WTC11 (cell line): Measurements from ENCODE around the gene TRIM22. TPM values are rescaled to one million over a fixed set of nuclear protein-coding genes. Genes with fewer than 3 reads are reported as not detected.

Source experiments
- ATAC-seq: fragments of 200-7000 bp; cut with Tn5 transposase; 2 replicates; pipeline ENCODE4 v1.10.0; 2021; ENCODE audit warnings: mild to moderate bottlenecking, moderate library complexity
- Bru-seq: library from RNA; stranded (reverse); fragments of 400-500 nt; gene quantifications from one replicate; lab custom pipeline; 2021; lab: Mats Ljungman, UMichigan
- CTCF ChIA-PET: fragments of 300-600 bp; sonication (Branson Sonifier 250); formaldehyde crosslinking; loops from one replicate; lab custom pipeline; 2021; ENCODE audit warnings: antibody characterized with exemption; lab: Charles Lee
- POLR2A ChIA-PET: fragments of 350-600 bp; sonication (Branson Sonifier 250); formaldehyde crosslinking; loops from one replicate; lab custom pipeline; 2021; ENCODE audit warnings: antibody characterized with exemption; lab: Charles Lee
- DNase-seq: peaks from one replicate; pipeline ENCODE4 v3.0.0; 2021; ENCODE audit warnings: low spot score
- H3K27ac Mint-ChIP-seq: 2 replicates; pipeline ENCODE4 v1.8.0; 2021; ENCODE audit warnings: mixed read lengths
- H3K27me3 Mint-ChIP-seq: 2 replicates; pipeline ENCODE4 v1.8.0; 2021; ENCODE audit warnings: low read depth, mild to moderate bottlenecking, moderate library complexity, mixed read lengths
- H3K36me3 Mint-ChIP-seq: 2 replicates; pipeline ENCODE4 v1.8.0; 2021; ENCODE audit warnings: mixed read lengths
- H3K4me1 Mint-ChIP-seq: 2 replicates; pipeline ENCODE4 v1.8.0; 2022; ENCODE audit warnings: mixed read lengths
- H3K4me3 Mint-ChIP-seq: 2 replicates; pipeline ENCODE4 v1.8.0; 2021; ENCODE audit warnings: mild to moderate bottlenecking, moderate library complexity, mixed read lengths
- H3K9me3 Mint-ChIP-seq: 2 replicates; pipeline ENCODE4 v1.8.0; 2021; ENCODE audit warnings: mixed read lengths
- AFF4 ChIP-seq: sonication (generic); formaldehyde crosslinking; IDR thresholded peaks from 2 replicates; pipeline ENCODE4 v1.8.1; 2023; ENCODE audit warnings: mild to moderate bottlenecking, missing genetic modification reagents, borderline replicate concordance
- ARID4B ChIP-seq: sonication (generic); formaldehyde crosslinking; IDR thresholded peaks from 2 replicates; pipeline ENCODE4 v1.8.0; 2023; ENCODE audit warnings: missing genetic modification reagents, mild to moderate bottlenecking, borderline replicate concordance
- CREM ChIP-seq: sonication (generic); formaldehyde crosslinking; IDR thresholded peaks from 2 replicates; pipeline ENCODE4 v1.8.1; 2022; ENCODE audit warnings: mild to moderate bottlenecking, missing genetic modification reagents, moderate library complexity
- E2F4 ChIP-seq: sonication (generic); formaldehyde crosslinking; IDR thresholded peaks from 2 replicates; pipeline ENCODE4 v1.8.1; 2022; ENCODE audit warnings: low read depth, mild to moderate bottlenecking, moderate library complexity, missing genetic modification reagents, borderline replicate concordance
- FOXP1 ChIP-seq: sonication (generic); formaldehyde crosslinking; IDR thresholded peaks from 2 replicates; pipeline ENCODE4 v1.8.0; 2022; ENCODE audit warnings: missing genetic modification reagents, mild to moderate bottlenecking, moderate library complexity, borderline replicate concordance
- GABPB1 ChIP-seq: sonication (generic); formaldehyde crosslinking; IDR thresholded peaks from 2 replicates; pipeline ENCODE4 v1.8.1; 2023; ENCODE audit warnings: mild to moderate bottlenecking, missing genetic modification reagents
- HMGXB4 ChIP-seq: sonication (generic); formaldehyde crosslinking; IDR thresholded peaks from 2 replicates; pipeline ENCODE4 v1.8.1; 2023; ENCODE audit warnings: mild to moderate bottlenecking, moderate library complexity, missing genetic modification reagents
- IRF1 ChIP-seq: sonication (generic); formaldehyde crosslinking; IDR thresholded peaks from 2 replicates; pipeline ENCODE4 v1.8.0; 2023; ENCODE audit warnings: missing genetic modification reagents
- JUN ChIP-seq: sonication (generic); formaldehyde crosslinking; IDR thresholded peaks from 2 replicates; pipeline ENCODE4 v1.8.0; 2023; ENCODE audit warnings: mild to moderate bottlenecking, missing genetic modification reagents
- KAT7 ChIP-seq: sonication (generic); formaldehyde crosslinking; IDR thresholded peaks from 2 replicates; pipeline ENCODE4 v1.8.1; 2023; ENCODE audit warnings: missing genetic modification reagents, mild to moderate bottlenecking, borderline replicate concordance
- SMAD3 ChIP-seq: sonication (generic); formaldehyde crosslinking; IDR thresholded peaks from 2 replicates; pipeline ENCODE4 v1.8.0; 2022; ENCODE audit warnings: missing genetic modification reagents, mild to moderate bottlenecking, borderline replicate concordance
- TP53 ChIP-seq: sonication (generic); formaldehyde crosslinking; IDR thresholded peaks from 2 replicates; pipeline ENCODE4 v1.8.1; 2023; ENCODE audit warnings: mild to moderate bottlenecking, missing genetic modification reagents
- USF1 ChIP-seq: sonication (generic); formaldehyde crosslinking; IDR thresholded peaks from 2 replicates; pipeline ENCODE4 v1.8.0; 2022; ENCODE audit warnings: mild to moderate bottlenecking, missing genetic modification reagents
- USF2 ChIP-seq: sonication (generic); formaldehyde crosslinking; IDR thresholded peaks from 2 replicates; pipeline ENCODE4 v1.8.1; 2023; ENCODE audit warnings: mild to moderate bottlenecking, missing genetic modification reagents, moderate library complexity
- ZNF232 ChIP-seq: sonication (generic); formaldehyde crosslinking; IDR thresholded peaks from 2 replicates; pipeline ENCODE4 v1.8.0; 2022; ENCODE audit warnings: mild to moderate bottlenecking, missing genetic modification reagents
- ZNF396 ChIP-seq: fragments of 250-450 bp; sonication (Bioruptor Pico); IDR thresholded peaks from 2 replicates; pipeline ENCODE4 v1.8.0; 2021; ENCODE audit warnings: mild to moderate bottlenecking, moderate library complexity, borderline replicate concordance
- ZNF532 ChIP-seq: fragments of 250-450 bp; sonication (Bioruptor Pico); IDR thresholded peaks from 2 replicates; pipeline ENCODE4 v1.9.0; 2021; ENCODE audit warnings: mild to moderate bottlenecking, borderline replicate concordance
- long read RNA-seq, 3 experiments: library from RNA in 1 of 3; library from capped mRNA in 1 of 3; library from polyadenylated mRNA in 1 of 3; unstranded in 2 of 3; stranded (forward) in 1 of 3; transcript quantifications; one replicate each; pipeline ENCODE4 v2.0.0, GENCODE V29; 2021
- total RNA-seq: library from RNA; stranded (reverse); gene quantifications from 3 replicates; pipeline ENCODE4 v1.2.3, GENCODE V29; 2021

The TRIM22 gene
- total RNA-seq = 69.1 to 78.9 TPM (median 75.9 TPM) in 3 replicates
- percentile 86 among the genes with signal in this experiment for Bru-seq, nascent RNA
- long read RNA-seq, experiment 1, transcript TRIM22-201 (8 exons, 2,989 nt) = major isoform, 75 of 118 reads
- long read RNA-seq, experiment 1, partial matches to known transcripts = 10 of 118 reads
- long read RNA-seq, experiment 1, other reads (novel, unspliced or antisense) = 30 of 118 reads
- long read RNA-seq, experiment 2, transcript TRIM22-201 (8 exons, 2,989 nt) = major isoform, 14 of 48 reads
- long read RNA-seq, experiment 2, partial matches to known transcripts = 18 of 48 reads
- long read RNA-seq, experiment 2, other reads (novel, unspliced or antisense) = 16 of 48 reads
- long read RNA-seq, experiment 3, transcript TRIM22-201 (8 exons, 2,989 nt) = major isoform, 22 of 29 reads
- long read RNA-seq, experiment 3, partial matches to known transcripts = 1 of 29 reads
- long read RNA-seq, experiment 3, other reads (novel, unspliced or antisense) = 5 of 29 reads

GRCh38 chr11:5689551-5689983, at the start of gene TRIM22:
Gene TRIM22 (plus strand): TSS chr11:5689790. CDS start chr11:5696233, 6,443 bp downstream.
- H3K27me3 Mint-ChIP-seq = no peaks in the 10 kb centered on the region
- TF ChIP-seq FOXP1 (no peak), USF1 (CRISPR knock-in tag) (no peak), JUN (CRISPR knock-in tag) (no peak), ZNF532 (CRISPR knock-in tag) (no peak), ZNF396 (CRISPR knock-in tag) (no peak), E2F4 (CRISPR knock-in tag) (no peak), AFF4 (no peak), GABPB1 (CRISPR knock-in tag) (no peak), SMAD3 (CRISPR knock-in tag) (no peak), ZNF232 (no peak), HMGXB4 (CRISPR knock-in tag) (no peak), IRF1 (CRISPR knock-in tag) (no peak), CREM (CRISPR knock-in tag) (no peak), ARID4B (CRISPR knock-in tag) (no peak), USF2 (no peak), TP53 (no peak), KAT7 (no peak)
- TF ChIP-seq, all 79 proteins: peak for 0
- ATAC-seq (peak; percentile 74), DNase-seq (peak; percentile 34)
- ChIA-PET POLR2A (no interaction called here), CTCF (interaction anchor here (1.3 to 1.5 kb wide), 3 partner anchors 90 to 213 kb away, joined by 3 to 4 read pairs (median 3); no protein-coding TSS in a partner anchor)
- peaks cover 10% of the 10 kb centered on the region for H3K9me3 Mint-ChIP-seq
- peaks cover 11% of the 10 kb centered on the region for H3K36me3 Mint-ChIP-seq
- H3K4me1 Mint-ChIP-seq = peaks cover 53% of the 10 kb centered on the region
- H3K4me3 Mint-ChIP-seq = peak within 1 kb of the TSS; percentile 75
- peak within 1 kb of the TSS; percentile 99 for H3K27ac Mint-ChIP-seq
